ENCODE measurements around the gene SKAP2. TPM values are rescaled to one million over a fixed set of nuclear protein-coding genes. Genes with fewer than 3 reads are reported as not detected.

SKAP2 gene
- polyA plus RNA-seq, 1 of the 3 experiments (the other 2 are of a cell fraction): 0.69 TPM

DNA sequence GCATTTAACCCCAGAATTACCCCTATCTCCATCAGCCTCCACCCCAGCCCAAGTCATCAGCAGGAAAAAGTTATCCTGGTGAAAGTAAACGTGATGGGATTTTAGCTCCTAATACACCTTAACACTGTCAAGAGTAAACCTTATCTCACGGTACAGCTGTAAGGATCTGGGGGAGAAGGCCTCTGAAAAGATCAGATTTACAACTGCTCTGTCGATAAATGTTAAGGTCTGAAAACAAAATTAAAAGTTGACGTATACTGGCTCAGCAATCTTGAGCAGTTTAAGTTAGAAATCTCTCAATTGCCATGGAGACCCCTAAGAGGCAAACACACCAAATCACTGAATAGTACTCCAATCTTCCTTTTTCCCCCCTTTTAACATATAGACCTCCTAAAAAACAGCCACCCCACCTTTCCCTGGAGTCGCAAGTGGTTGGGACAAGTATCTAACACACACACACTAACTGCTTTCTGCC is 6.1 kb downstream of the SKAP2 start:
- peaks cover 3% of the 10 kb centered on the region for H3F3A ChIP-seq (replicated peaks; ENCODE audit: insufficient read depth)
- H3K9me3 ChIP-seq: peaks cover 5% of the 10 kb centered on the region; the same call in 1 of the 2 replicates
- no peaks in the 10 kb centered on the region for H3K36me3 ChIP-seq (replicated peaks in 1 of 2; ENCODE audit: control insufficient read depth in 1 of 2, insufficient read depth in 2 of 2, low read length in 1 of 2)
- no peak overlapping the region for H3K9ac ChIP-seq
- no peaks in the 10 kb centered on the region for H4K20me1 ChIP-seq (ENCODE audit: insufficient read depth)
- no peak overlapping the region for H2AFZ ChIP-seq (ENCODE audit: low read depth)
- peaks cover 0 to 3% of the 10 kb centered on the region in 2 experiments; a peak in 2 of 4 replicates for H3K4me1 ChIP-seq (ENCODE audit: control insufficient read depth in 1 of 2, insufficient read depth in 2 of 2, low read depth in 1 of 2, low read length in 1 of 2)
- DNase-seq: no peak
- CTCF ChIA-PET: no interaction called here
- H3K4me3 ChIP-seq (ENCODE audit: low read depth in 2 of 2, low read length in 1 of 2): no peak overlapping the region
- peaks cover 45% of the 10 kb centered on the region; the same call in 1 of the 2 replicates for H3K27me3 ChIP-seq (ENCODE audit: insufficient read depth)
- TF ChIP-seq USF2 (IDR thresholded peaks at IDR 0.05; ENCODE audit: borderline replicate concordance, low read depth, low read length): no peak
- TF ChIP-seq USF1 (IDR thresholded peaks at IDR 0.05; ENCODE audit: borderline replicate concordance, low read depth): no peak
- TF ChIP-seq ELF1 (IDR thresholded peaks at IDR 0.05): no peak
- TF ChIP-seq TCF12 (IDR thresholded peaks at IDR 0.05): no peak
- no peak for TF ChIP-seq MEF2A (IDR thresholded peaks at IDR 0.05; ENCODE audit: borderline replicate concordance, low read depth)
- H3K79me2 ChIP-seq (ENCODE audit: insufficient read depth): no peaks in the 10 kb centered on the region; the same call in 1 of the 2 replicates
- no peak overlapping the region for H3K27ac ChIP-seq (ENCODE audit: low read depth in 2 of 2, low read length in 1 of 2)
- POLR2A ChIA-PET: no interaction called here
- no peak overlapping the region for H3K4me2 ChIP-seq
- H3K9me2 ChIP-seq: no peaks in the 10 kb centered on the region
- WGBS (ENCODE audit: low lambda C conversion rate): 9% methylated on average over 5 of the region's 5 CpGs

- Histone ChIP-seq H3K4me2 (no peak overlapping the region), H3K36me3 (replicated peaks in 1 of 2; ENCODE audit: control insufficient read depth in 1 of 2, insufficient read depth in 2 of 2, low read length in 1 of 2) (no peaks in the 10 kb centered on the region)
- CTCF ChIA-PET: interaction anchor here (0.9 to 6.1 kb wide), 3 partner anchors 17 to 303 kb away, joined by 4 to 31 read pairs (median 4); no protein-coding TSS in a partner anchor
Observed at GRCh38 chr7:26857506-26858240, 6.7 kb downstream of the SKAP2 start.

DNA sequence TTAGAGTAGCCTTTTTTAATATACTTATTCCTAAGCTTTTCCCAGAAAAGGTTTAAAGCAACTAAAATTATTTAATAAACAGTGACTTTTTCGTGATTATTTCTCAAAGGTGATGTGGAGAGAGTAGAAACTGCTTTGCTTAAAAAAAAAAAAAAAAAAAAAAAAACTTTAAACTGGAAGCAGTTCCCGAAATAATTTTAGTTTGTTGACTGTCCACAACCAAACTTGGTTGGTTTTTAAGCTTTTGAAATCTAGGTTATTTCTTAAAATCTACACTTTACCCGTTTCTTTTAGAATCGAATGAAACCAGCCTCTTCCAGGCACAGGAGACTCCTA is 7.3 kb downstream of the SKAP2 start:
- CTCF ChIA-PET: interaction anchor here (0.9 to 6.1 kb wide), 4 partner anchors 15 to 304 kb away, joined by 4 to 31 read pairs (median 8); no protein-coding TSS in a partner anchor
- no peak for DNase-seq
- no peaks in the 10 kb centered on the region for H4K20me1 ChIP-seq (ENCODE audit: insufficient read depth)
- H3F3A ChIP-seq (replicated peaks; ENCODE audit: insufficient read depth): no peaks in the 10 kb centered on the region
- no peaks in the 10 kb centered on the region; the same call in 1 of the 2 replicates for H3K9me3 ChIP-seq
- no peak overlapping the region for H2AFZ ChIP-seq (ENCODE audit: low read depth)
- peaks cover 0 to 3% of the 10 kb centered on the region in 2 experiments; a peak in 2 of 4 replicates for H3K4me1 ChIP-seq (ENCODE audit: control insufficient read depth in 1 of 2, insufficient read depth in 2 of 2, low read depth in 1 of 2, low read length in 1 of 2)
- H3K36me3 ChIP-seq (replicated peaks in 1 of 2; ENCODE audit: control insufficient read depth in 1 of 2, insufficient read depth in 2 of 2, low read length in 1 of 2): no peaks in the 10 kb centered on the region
- H3K79me2 ChIP-seq (ENCODE audit: insufficient read depth): no peaks in the 10 kb centered on the region; the same call in 1 of the 2 replicates
- peaks cover 45% of the 10 kb centered on the region; the same call in 1 of the 2 replicates for H3K27me3 ChIP-seq (ENCODE audit: insufficient read depth)
- no peak overlapping the region for H3K4me3 ChIP-seq (ENCODE audit: low read depth in 2 of 2, low read length in 1 of 2)
- no peak overlapping the region for H3K9ac ChIP-seq
- 6% methylated on average over 4 of the region's 4 CpGs for WGBS (ENCODE audit: low lambda C conversion rate)
- POLR2A ChIA-PET: no interaction called here
- TF ChIP-seq CTCF (IDR thresholded peaks at IDR 0.05) (no peak), RFX5 (IDR thresholded peaks at IDR 0.05; ENCODE audit: low read length) (no peak), EZH2phosphoT487 (IDR thresholded peaks at IDR 0.05; ENCODE audit: borderline replicate concordance, low read depth) (no peak), CHD2 (IDR thresholded peaks at IDR 0.05; ENCODE audit: low read length, partially characterized antibody) (no peak), MXI1 (IDR thresholded peaks at IDR 0.05; ENCODE audit: low read depth, low read length) (no peak), NRF1 (IDR thresholded peaks at IDR 0.05; ENCODE audit: low read depth, low read length) (no peak), FOXM1 (IDR thresholded peaks at IDR 0.05; ENCODE audit: low read depth) (no peak), TEAD4 (IDR thresholded peaks at IDR 0.05; ENCODE audit: borderline replicate concordance, insufficient read depth) (no peak), EP300 (IDR thresholded peaks at IDR 0.05; ENCODE audit: borderline replicate concordance in 1 of 2, low read depth in 1 of 2, low read length in 1 of 2) (no peak), ELF1 (IDR thresholded peaks at IDR 0.05) (no peak)
- no peak overlapping the region for H3K4me2 ChIP-seq
- H3K9me2 ChIP-seq: no peaks in the 10 kb centered on the region
- H3K27ac ChIP-seq (ENCODE audit: low read depth in 2 of 2, low read length in 1 of 2): no peak overlapping the region

More at GRCh38 chr7:26857506-26858240, 6.7 kb downstream of the SKAP2 start:
- TF ChIP-seq SMC3 (IDR thresholded peaks at IDR 0.05; ENCODE audit: low read depth, low read length): no peak
- peak; percentile 61; the same call in 1 of the 2 replicates for TF ChIP-seq EZH2phosphoT487 (IDR thresholded peaks at IDR 0.05; ENCODE audit: borderline replicate concordance, low read depth)
- Histone ChIP-seq H2AFZ (ENCODE audit: low read depth) (no peak overlapping the region), H4K20me1 (ENCODE audit: insufficient read depth) (no peaks in the 10 kb centered on the region), H3K4me3 (ENCODE audit: low read depth in 2 of 2, low read length in 1 of 2) (no peak overlapping the region), H3K9me3 (peaks cover 4% of the 10 kb centered on the region; the same call in 1 of the 2 replicates), H3K27ac (ENCODE audit: low read depth in 2 of 2, low read length in 1 of 2) (no peak overlapping the region), H3K79me2 (ENCODE audit: insufficient read depth) (no peaks in the 10 kb centered on the region; the same call in 1 of the 2 replicates), H3F3A (replicated peaks; ENCODE audit: insufficient read depth) (no peaks in the 10 kb centered on the region), H3K9me2 (no peaks in the 10 kb centered on the region), H3K4me1 (ENCODE audit: control insufficient read depth in 1 of 2, insufficient read depth in 2 of 2, low read depth in 1 of 2, low read length in 1 of 2) (peaks cover 0 to 3% of the 10 kb centered on the region in 2 experiments; a peak in 2 of 4 replicates), H3K27me3 (ENCODE audit: insufficient read depth) (peaks cover 45% of the 10 kb centered on the region; the same call in 1 of the 2 replicates), H3K9ac (no peak overlapping the region)
- POLR2A ChIA-PET: no interaction called here
- WGBS (ENCODE audit: low lambda C conversion rate): 6% methylated on average over 32 of the region's 34 CpGs
- DNase-seq: peak; percentile 13
